GM12864 (cell line): ENCODE data around the gene SHISA7.
"Not testable (repeated sequence)": the region's sequence is repeated elsewhere in the genome, so short reads cannot be mapped to it uniquely, and the experiment has no call there.

Source experiments
- DNase-seq: peaks from one replicate; pipeline ENCODE4 v3.0.0-alpha.2; 2011; ENCODE audit warnings: low read depth
- H3K4me3 ChIP-seq: 2 replicates; pipeline ENCODE4 v1.5.1; 2011; ENCODE audit warnings: mild to moderate bottlenecking, low read depth, low read length, control low read depth
- CTCF ChIP-seq: IDR thresholded peaks from 2 replicates; pipeline ENCODE4 v1.5.1; 2011; ENCODE audit warnings: low read depth, mild to moderate bottlenecking, moderate library complexity, low read length, control low read depth, inconsistent platforms; ENCODE audit errors: missing control alignments

Gene SHISA7

DNA sequence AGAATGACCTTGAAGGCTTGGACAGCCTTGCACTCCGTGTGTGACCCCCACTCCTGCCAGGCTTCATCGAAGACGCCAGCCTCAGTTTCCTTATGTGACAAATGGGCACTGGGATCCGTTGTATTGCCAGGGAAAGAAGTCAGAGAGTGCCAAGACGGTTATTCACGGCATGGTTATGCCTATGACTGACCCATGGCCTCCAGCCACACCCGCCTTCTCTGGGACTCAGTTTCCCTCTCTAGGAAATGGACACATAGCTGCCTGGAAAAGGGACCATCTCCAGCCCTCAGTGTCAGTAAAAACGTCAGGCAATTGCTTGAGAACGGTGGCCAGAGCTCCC lies 34.6 kb downstream of the SHISA7 start:
- peak overlapping the region; percentile 42 for H3K4me3 ChIP-seq
- no peak for DNase-seq
- TF ChIP-seq CTCF, result no peak

DNA sequence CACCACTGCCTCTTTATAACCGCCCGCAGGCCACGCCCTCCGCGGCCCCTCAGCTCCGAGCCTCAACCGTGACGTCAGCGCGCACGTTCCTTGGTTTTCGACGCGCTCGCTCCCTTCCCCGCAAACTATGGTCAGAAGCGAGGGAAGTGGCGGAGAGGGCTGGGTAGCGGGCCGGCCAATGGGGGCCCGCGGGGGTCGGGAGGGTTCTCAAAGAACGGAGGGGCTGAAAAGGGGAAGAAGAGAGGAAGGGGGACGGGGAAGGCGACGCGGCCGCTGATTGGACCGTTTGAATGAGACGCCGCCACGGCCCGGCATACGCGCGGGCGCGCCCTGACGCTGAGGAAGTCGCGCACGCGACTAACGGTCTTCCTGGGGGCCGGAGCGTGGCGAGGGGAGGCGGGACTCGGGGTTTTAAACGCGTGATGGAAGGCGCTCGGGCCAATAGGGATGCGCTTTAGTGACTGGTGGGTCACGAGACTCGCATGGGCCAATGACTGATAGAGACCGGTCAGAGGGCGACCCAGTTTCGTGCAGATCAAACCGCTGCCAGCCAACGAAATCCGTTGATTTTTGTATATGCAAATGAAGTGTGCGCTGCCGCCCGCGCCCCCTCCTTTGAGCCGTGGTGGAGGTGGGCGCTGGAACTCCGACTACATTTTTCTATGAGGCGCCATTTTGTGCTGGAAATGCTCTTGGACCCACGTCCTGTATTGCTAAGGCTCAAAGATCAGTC lies 35.1 kb downstream of the SHISA7 start:
- no peak for TF ChIP-seq CTCF
- H3K4me3 ChIP-seq, result peak overlapping the region; percentile 85
- DNase-seq, result peak; percentile 99

- DNase-seq, result not testable (repeated sequence)
- H3K4me3 ChIP-seq, result peak within 1 kb of the TSS; percentile 85
These were observed 35.6 kb downstream of the SHISA7 start, which contains the start of gene UBE2S for GRCh38 chr19:55407550-55407799. TSS of gene UBE2S (minus strand) at chr19:55407788. CDS start at chr19:55407589, 199 bp downstream.

- TF ChIP-seq CTCF, result no peak
- H3K4me3 ChIP-seq, result peak overlapping the region; percentile 85
- DNase-seq, result no peak
These were observed 36.1 kb downstream of the SHISA7 start for GRCh38 chr19:55406826-55407549.

DNA sequence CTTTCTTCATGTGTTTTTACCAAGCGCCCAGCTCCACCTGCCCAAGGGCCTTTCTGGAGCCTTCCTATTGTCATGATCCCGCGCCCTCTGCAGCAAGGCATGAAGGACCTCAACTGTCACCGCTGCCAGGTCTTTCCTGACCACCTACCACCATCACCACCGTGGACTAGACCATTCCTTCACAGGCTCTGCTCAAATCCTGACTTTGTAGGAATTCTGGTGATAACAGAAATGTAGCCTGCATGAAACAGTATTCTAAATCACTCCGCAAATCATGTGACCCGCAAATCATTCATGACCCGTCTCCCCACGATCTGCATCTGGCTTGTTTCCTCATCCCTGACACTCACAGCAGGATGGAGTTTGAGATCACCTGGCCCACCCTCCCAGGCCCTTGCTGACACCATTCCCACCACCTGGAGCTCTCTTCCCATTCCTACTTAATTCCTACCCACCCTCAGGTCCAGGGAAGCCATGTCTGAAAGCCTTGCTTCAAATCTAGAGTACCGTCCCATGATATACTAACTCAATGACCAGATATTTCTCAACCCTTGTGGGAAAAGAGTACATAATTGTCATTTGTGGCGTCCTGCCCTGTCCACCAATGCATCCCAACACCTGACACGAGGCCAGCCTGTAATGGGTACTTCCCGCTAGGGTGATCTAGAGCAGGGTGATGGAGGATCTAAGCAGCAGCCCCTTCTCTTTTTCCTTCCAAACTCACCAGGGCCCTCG lies 36.8 kb downstream of the SHISA7 start:
- TF ChIP-seq CTCF, result no peak
- no peak for DNase-seq
- H3K4me3 ChIP-seq, result peak overlapping the region; percentile 85

- H3K4me3 ChIP-seq, result peak overlapping the region; percentile 85
- no peak for TF ChIP-seq CTCF
- DNase-seq, result no peak
These were observed 37.5 kb downstream of the SHISA7 start for GRCh38 chr19:55405638-55406037.

GRCh38 chr19:55402509-55402908 lies 40.6 kb downstream of the SHISA7 start:
- TF ChIP-seq CTCF, result no peak
- DNase-seq, result no peak
- H3K4me3 ChIP-seq, result no peak overlapping the region

DNA sequence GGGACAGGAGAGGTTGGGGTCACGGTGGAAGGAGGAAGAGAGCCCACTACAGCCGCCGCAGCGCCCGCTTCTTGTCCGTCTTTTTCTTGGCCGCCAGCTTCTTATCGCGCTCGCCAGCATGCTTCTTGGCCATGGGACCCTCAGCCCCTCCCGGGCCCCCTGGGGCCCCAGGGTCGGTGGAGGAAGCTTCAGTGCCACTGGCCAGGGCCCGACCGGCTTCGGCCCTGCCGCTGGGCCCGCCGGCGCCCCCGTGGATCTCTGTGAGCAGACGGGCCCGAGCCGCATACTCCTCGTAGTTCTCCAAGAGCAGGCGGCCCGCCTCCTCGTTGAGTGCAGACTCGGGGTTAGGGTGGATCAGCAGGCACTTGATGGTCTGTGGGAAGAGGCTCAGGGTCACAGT lies 41.7 kb downstream of the SHISA7 start:
- not testable (repeated sequence) for H3K4me3 ChIP-seq, DNase-seq
